OCI-LY3 (cell line): ENCODE data around the gene ZNRF1.

ENCODE experiments used
- H2AFZ ChIP-seq: fragments of 200-600, 300-600 bp; shearing (Covaris generic); 2 replicates; pipeline ENCODE4 v1.6.0; 2014; ENCODE audit warnings: antibody characterized with exemption, low read depth, low read length
- H3K27ac ChIP-seq: fragments of 200-600, 300-600 bp; sonication (generic); 2 replicates; pipeline ENCODE4 v1.5.1; 2014; ENCODE audit warnings: mild to moderate bottlenecking, low read length, moderate library complexity, mixed read lengths
- H3K27me3 ChIP-seq: fragments of 200-600, 300-600 bp; sonication (generic); 2 replicates; pipeline ENCODE4 v1.6.1; 2014; ENCODE audit warnings: low read depth, low read length, mixed read lengths
- H3K36me3 ChIP-seq: fragments of 200-600, 300-600 bp; sonication (generic); replicated peaks from 2 replicates; pipeline ENCODE3; 2014; ENCODE audit warnings: low read depth, low read length, mixed read lengths
- H3K4me1 ChIP-seq: fragments of 300-600, 200-600 bp; sonication (generic); 2 replicates; pipeline ENCODE4 v1.6.1; 2014; ENCODE audit warnings: low read length, mixed read lengths
- H3K4me2 ChIP-seq: fragments of 200-600, 300-600 bp; sonication (generic); 2 replicates; pipeline ENCODE4 v1.6.1; 2014; ENCODE audit warnings: low read length, mixed read lengths
- H3K4me3 ChIP-seq: fragments of 300-600, 200-600 bp; sonication (generic); 2 replicates; pipeline ENCODE4 v1.5.1; 2014; ENCODE audit warnings: antibody characterized with exemption, mild to moderate bottlenecking, low read length, moderate library complexity
- H3K79me2 ChIP-seq: fragments of 300-600, 200-600 bp; shearing (Covaris generic); 2 replicates; pipeline ENCODE4 v1.6.1; 2014; ENCODE audit warnings: mild to moderate bottlenecking, low read length, mixed read lengths
- H3K9ac ChIP-seq: fragments of 300-600, 200-600 bp; shearing (Covaris generic); 2 replicates; pipeline ENCODE4 v1.6.0; 2014; ENCODE audit warnings: mild to moderate bottlenecking, low read length, moderate library complexity
- H3K9me3 ChIP-seq: fragments of 200-600, 300-600 bp; shearing (Covaris generic); 2 replicates; pipeline ENCODE4 v1.6.1; 2014; ENCODE audit warnings: low read length, mixed read lengths; ENCODE audit not compliant: insufficient read depth
- H4K20me1 ChIP-seq: fragments of 200-600, 300-600 bp; sonication (generic); 2 replicates; pipeline ENCODE4 v1.6.1; 2016; ENCODE audit warnings: low read length, mixed read lengths; ENCODE audit not compliant: insufficient read depth
- CTCF ChIP-seq: fragments of 200-600, 300-600 bp; sonication (generic); IDR thresholded peaks from 2 replicates; pipeline ENCODE4 v1.5.1; 2014; ENCODE audit warnings: antibody characterized with exemption, low read length, low read depth
- EZH2phosphoT487 ChIP-seq: fragments of 200-600 bp; shearing (Covaris generic); IDR thresholded peaks from 2 replicates; pipeline ENCODE4 v1.6.1; 2018; ENCODE audit warnings: antibody characterized with exemption, mixed run types, low read depth

Gene ZNRF1

GRCh38 chr16:75053791-75054555 is 55.1 kb downstream of the ZNRF1 start:
- Histone ChIP-seq H3K27ac (no peak overlapping the region), H3K4me2 (no peak overlapping the region), H4K20me1 (peaks cover 4% of the 10 kb centered on the region; the same call in 1 of the 2 replicates), H2AFZ (no peak overlapping the region), H3K4me1 (no peaks in the 10 kb centered on the region), H3K9ac (no peak overlapping the region), H3K9me3 (no peaks in the 10 kb centered on the region), H3K79me2 (no peaks in the 10 kb centered on the region), H3K36me3 (no peaks in the 10 kb centered on the region), H3K4me3 (no peak overlapping the region), H3K27me3 (no peaks in the 10 kb centered on the region)
- TF ChIP-seq CTCF = no peak
- TF ChIP-seq EZH2phosphoT487 = no peak

GRCh38 chr16:75054556-75054947 is 55.7 kb downstream of the ZNRF1 start:
- Histone ChIP-seq H3K9ac (no peak overlapping the region), H3K79me2 (no peaks in the 10 kb centered on the region), H3K27ac (no peak overlapping the region), H2AFZ (no peak overlapping the region), H3K9me3 (no peaks in the 10 kb centered on the region), H3K36me3 (no peaks in the 10 kb centered on the region), H4K20me1 (peaks cover 4% of the 10 kb centered on the region; the same call in 1 of the 2 replicates), H3K4me1 (no peaks in the 10 kb centered on the region), H3K4me2 (no peak overlapping the region), H3K27me3 (no peaks in the 10 kb centered on the region), H3K4me3 (no peak overlapping the region)
- TF ChIP-seq EZH2phosphoT487 (no peak), CTCF (no peak)

- H3K4me3 ChIP-seq = no peak overlapping the region
- no peak overlapping the region for H3K9ac ChIP-seq
- no peak overlapping the region for H3K4me2 ChIP-seq
- H2AFZ ChIP-seq = no peak overlapping the region
- no peaks in the 10 kb centered on the region for H3K4me1 ChIP-seq
- H3K36me3 ChIP-seq = no peaks in the 10 kb centered on the region
- H3K9me3 ChIP-seq = no peaks in the 10 kb centered on the region
- peaks cover 4% of the 10 kb centered on the region; the same call in 1 of the 2 replicates for H4K20me1 ChIP-seq
- no peak for TF ChIP-seq CTCF
- no peak for TF ChIP-seq EZH2phosphoT487
- no peaks in the 10 kb centered on the region for H3K27me3 ChIP-seq
- H3K27ac ChIP-seq = no peak overlapping the region
- no peaks in the 10 kb centered on the region for H3K79me2 ChIP-seq
Measured at GRCh38 chr16:75058806-75059205, 60.0 kb downstream of the ZNRF1 start.

GRCh38 chr16:75059411-75059810 is 60.6 kb downstream of the ZNRF1 start:
- Histone ChIP-seq H3K9me3 (no peaks in the 10 kb centered on the region), H3K4me2 (no peak overlapping the region), H3K4me3 (no peak overlapping the region), H4K20me1 (no peaks in the 10 kb centered on the region), H2AFZ (no peak overlapping the region), H3K79me2 (no peaks in the 10 kb centered on the region), H3K27ac (no peak overlapping the region), H3K9ac (no peak overlapping the region), H3K27me3 (no peaks in the 10 kb centered on the region), H3K4me1 (no peaks in the 10 kb centered on the region), H3K36me3 (no peaks in the 10 kb centered on the region)
- TF ChIP-seq CTCF (no peak), EZH2phosphoT487 (no peak)
